ENCODE data around the gene HLA-DPA1.

HLA-DPA1 gene

DNA sequence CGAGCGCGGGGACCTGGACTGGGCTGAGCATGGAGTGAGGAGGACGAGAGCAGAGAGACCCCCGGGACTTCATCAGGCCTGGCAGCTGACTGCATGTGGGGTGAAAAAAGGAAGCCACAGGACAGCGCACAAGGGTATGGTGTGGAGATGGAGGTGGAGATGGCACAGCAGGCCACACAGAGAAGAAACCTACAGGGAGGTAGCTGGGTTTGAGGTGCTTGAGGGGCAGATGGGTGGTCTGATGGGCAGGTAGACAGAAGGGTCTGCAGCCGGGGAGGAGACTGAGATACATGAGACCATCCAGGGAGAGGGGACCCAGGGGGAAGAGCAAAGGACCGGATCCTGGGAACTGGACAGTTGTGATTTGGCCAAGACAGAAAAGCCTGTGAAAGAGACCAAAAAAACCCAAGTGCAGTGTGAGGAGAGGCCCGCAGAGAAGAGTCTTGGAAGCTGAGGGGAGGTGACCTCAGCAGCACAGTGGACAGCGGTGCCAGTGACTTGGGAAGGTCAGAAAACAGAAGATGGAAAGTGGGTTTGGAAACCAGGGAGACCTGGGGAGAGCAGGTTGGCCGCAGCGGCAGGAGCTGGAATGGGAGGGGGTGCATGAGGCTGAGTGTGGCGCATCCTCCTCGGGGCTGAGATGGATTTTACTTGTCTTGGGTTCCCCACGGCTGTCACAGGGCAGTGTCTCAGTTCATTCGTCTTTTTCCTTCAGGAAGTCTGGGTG is 7.8 kb upstream of the HLA-DPA1 start:
- DNase-seq (ENCODE audit: low read depth): no peak
- TF ChIP-seq, protein P1, sequence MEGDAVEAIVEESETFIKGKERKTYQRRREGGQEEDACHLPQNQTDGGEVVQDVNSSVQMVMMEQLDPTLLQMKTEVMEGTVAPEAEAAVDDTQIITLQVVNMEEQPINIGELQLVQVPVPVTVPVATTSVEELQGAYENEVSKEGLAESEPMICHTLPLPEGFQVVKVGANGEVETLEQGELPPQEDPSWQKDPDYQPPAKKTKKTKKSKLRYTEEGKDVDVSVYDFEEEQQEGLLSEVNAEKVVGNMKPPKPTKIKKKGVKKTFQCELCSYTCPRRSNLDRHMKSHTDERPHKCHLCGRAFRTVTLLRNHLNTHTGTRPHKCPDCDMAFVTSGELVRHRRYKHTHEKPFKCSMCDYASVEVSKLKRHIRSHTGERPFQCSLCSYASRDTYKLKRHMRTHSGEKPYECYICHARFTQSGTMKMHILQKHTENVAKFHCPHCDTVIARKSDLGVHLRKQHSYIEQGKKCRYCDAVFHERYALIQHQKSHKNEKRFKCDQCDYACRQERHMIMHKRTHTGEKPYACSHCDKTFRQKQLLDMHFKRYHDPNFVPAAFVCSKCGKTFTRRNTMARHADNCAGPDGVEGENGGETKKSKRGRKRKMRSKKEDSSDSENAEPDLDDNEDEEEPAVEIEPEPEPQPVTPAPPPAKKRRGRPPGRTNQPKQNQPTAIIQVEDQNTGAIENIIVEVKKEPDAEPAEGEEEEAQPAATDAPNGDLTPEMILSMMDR (IDR thresholded peaks at IDR 0.05; ENCODE audit: low read length, missing control alignments): no peak
- no peak overlapping the region for H3K4me3 ChIP-seq (replicated peaks; ENCODE audit: low read depth, low read length)

DNA sequence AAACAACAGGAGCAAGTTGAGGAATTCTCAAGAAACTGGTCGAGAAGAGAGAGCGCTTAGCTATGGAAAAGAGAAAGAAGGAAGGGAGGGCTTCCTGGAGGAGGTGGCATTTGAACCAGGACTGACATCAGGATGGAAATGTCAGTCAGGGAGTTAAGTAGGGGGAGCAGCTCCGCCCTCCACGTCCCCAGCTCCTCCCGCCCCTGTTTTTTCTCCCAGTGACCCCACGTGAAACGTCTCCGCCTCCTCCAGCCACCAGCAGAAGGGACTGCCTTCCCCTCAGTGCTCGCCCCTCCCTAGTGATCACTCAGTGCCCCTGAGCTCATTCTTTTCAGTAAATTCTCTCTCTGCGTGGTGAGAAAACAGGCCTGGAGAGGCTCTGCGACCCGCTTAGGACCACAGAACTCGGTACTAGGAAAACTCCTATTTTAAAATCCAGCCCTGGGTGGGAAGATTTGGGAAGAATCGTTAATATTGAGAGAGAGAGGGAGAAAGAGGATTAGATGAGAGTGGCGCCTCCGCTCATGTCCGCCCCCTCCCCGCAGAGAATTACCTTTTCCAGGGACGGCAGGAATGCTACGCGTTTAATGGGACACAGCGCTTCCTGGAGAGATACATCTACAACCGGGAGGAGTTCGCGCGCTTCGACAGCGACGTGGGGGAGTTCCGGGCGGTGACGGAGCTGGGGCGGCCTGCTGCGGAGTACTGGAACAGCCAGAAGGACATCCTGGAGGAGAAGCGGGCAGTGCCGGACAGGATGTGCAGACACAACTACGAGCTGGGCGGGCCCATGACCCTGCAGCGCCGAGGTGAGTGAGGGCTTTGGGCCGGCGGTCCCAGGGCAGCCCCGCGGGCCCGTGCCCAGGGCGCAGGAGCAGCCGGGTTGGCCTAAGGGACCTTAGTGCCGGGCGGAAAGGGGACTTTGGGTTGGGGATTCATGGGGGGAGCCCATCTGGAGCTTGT is 7.0 kb upstream of the HLA-DPA1 start:
- H3K4me3 ChIP-seq (replicated peaks; ENCODE audit: low read depth, low read length): peak overlapping the region; percentile 40
- DNase-seq (ENCODE audit: low read depth): peak; percentile 27

DNA sequence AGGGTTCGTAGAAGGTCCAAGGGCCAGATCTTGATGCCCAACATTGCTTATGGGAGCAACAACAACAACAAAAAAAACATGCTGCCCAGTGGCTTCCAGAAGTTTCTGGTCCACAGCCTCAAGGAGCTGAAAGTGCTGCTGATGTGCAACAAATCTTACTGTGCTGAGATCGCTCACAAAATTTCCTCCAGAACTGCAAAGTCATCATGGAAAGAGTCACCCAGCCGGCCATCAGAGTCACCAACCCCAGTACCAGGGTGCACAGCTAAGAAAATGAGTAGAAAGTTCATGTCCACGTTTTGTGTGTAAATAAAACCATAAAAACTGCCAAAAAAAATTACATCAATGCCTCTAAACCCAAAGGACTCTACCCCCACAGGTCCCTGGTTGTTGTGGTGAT is 6.1 kb upstream of the HLA-DPA1 start:
- DNase-seq (ENCODE audit: low read depth): no peak
- TF ChIP-seq, protein P1 (IDR thresholded peaks at IDR 0.05; ENCODE audit: low read length, missing control alignments): no peak
- no peak overlapping the region for H3K4me3 ChIP-seq (replicated peaks; ENCODE audit: low read depth, low read length)

More for the DNA sequence above, 7.0 kb upstream of the HLA-DPA1 start:
- TF ChIP-seq, protein P1 (IDR thresholded peaks at IDR 0.05; ENCODE audit: low read length, missing control alignments): no peak

DNA sequence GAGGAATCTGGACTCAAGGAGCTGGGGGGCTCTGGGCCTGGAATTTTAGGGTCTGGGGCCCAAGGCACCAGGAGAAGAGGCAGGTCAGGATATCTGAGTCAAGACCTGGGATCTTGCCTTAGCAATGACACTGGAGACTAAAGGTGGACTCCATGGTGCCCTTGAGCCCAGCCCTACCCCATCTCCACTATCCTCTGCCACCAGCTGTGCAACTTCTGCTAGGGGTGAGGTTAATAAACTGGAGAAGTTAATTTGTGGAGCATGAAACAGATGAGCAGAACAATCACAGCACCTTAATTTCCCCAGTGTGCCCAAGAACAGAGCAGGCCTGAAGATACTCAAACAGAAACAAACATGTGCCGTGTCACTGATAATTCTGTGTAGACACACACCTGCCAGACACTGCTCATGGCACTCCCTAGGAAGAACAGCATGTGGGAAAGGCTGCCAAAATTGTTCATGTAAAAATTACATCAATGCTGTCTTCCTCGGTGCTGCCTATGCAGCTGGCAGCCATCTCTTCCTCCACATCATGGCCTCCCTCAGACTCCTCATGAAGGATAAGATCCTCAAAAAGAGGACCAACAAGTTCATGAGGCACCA is 5.6 kb upstream of the HLA-DPA1 start:
- H3K4me3 ChIP-seq (replicated peaks; ENCODE audit: low read depth, low read length): no peak overlapping the region
- TF ChIP-seq, protein P1 (IDR thresholded peaks at IDR 0.05; ENCODE audit: low read length, missing control alignments): no peak
- DNase-seq (ENCODE audit: low read depth): no peak

DNA sequence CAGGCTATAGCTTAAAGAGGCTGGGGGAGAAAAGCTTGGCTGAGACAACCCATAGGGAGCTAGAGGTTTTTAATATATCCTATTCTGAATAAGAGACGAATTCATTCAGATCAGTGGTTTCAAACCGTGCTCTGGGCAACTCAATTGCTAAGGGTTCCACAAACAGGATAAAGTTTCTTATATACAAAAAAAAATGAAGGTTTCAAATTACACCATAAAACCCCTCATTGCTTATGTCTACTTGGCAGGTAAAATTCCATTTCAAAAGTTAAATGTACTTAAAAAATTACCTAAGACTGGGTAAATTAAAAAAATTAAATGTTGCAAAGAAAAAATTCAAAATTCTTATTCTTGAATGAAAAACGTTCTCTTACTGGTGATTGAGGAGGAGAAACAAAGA is 5.0 kb upstream of the HLA-DPA1 start:
- no peak for DNase-seq (ENCODE audit: low read depth)
- H3K4me3 ChIP-seq (replicated peaks; ENCODE audit: low read depth, low read length): no peak overlapping the region

DNA sequence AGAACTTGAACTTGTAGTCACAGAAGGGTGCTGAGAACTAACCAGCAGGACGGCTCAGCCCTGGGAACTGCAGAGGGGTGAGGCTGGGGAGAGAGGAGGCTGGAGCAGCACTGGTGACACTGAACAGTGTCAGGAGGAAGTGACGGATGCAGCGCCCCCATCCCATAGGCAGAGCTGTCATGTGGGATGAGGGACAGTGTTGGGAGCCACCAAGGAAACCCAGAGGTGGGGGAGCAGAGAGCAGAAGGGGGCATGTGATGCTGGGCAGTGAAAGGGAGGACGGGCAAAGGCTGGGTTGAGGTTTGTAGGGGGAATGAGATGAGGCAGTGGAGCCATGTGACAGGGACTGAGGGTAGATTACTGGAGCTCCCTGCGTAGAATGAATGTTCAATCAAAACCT is 4.5 kb upstream of the HLA-DPA1 start:
- TF ChIP-seq, protein P1 (IDR thresholded peaks at IDR 0.05; ENCODE audit: low read length, missing control alignments): no peak
- no peak overlapping the region for H3K4me3 ChIP-seq (replicated peaks; ENCODE audit: low read depth, low read length)
- no peak for DNase-seq (ENCODE audit: low read depth)

More for the DNA sequence above, 5.0 kb upstream of the HLA-DPA1 start:
- TF ChIP-seq, protein P1 (IDR thresholded peaks at IDR 0.05; ENCODE audit: low read length, missing control alignments): no peak
